Measurements from ENCODE around the gene GPX4.

DNA sequence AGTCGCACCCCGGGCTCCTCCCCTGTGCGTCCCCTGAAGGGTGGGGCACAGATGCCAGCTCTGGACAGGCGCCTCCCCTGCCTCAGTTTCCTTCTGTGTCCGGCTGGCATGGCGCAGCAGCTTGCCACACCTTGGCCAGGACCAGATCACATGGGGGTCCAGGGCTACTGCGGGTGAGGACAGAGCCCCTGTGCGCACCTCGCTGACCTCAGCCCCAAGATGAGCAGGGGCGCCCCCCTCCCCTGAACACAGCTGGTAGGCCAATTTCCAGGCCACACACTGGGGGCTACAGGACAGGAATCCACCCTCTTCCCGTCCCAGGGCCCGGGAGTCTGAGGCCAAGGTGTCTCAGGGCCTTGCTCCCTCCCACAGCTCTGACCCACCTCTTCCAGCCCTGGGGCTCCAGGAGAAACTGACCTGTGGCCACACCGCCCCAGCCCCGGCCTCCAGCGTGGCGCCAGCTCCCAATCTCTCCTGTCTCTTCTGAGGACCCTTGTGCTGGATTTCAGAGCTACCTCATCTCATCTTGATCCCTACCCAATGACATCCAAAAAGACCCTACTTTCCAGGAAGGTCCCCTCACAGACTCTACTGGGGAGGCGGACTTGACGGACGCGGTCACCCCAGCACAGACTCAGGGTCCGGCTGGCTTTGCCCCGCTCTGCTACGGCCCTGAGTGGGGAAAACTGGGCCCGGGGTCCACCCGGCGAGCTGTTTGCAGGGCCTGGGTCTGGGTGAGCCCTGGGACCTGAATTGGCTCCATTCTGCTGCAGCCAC, 42.0 kb downstream of the GPX4 start:
- TF ChIP-seq RAD21 (CRISPR knock-in tag; conservative IDR thresholded peaks at IDR 0.05 in 1 of 2, IDR thresholded peaks at IDR 0.05 in 1 of 2) (no peak), BRD4 (IDR thresholded peaks at IDR 0.05) (no peak), ESRRA (IDR thresholded peaks at IDR 0.05; ENCODE audit: borderline replicate concordance, low read depth) (no peak), POLR2G (IDR thresholded peaks at IDR 0.05; ENCODE audit: low read depth, low read length) (0 out of 2 replicates have a peak, but pooled peaks have one; percentile 22), POLR2A (conservative IDR thresholded peaks at IDR 0.05) (no peak), ZNF764 (CRISPR knock-in tag; IDR thresholded peaks at IDR 0.05; ENCODE audit: low read depth) (no peak), TAF1 (IDR thresholded peaks at IDR 0.05; ENCODE audit: control insufficient read depth, extremely low read depth, insufficient read depth, low read length, severe bottlenecking) (no peak), MXI1 (IDR thresholded peaks at IDR 0.05; ENCODE audit: low read depth, low read length) (no peak), SP1 (CRISPR knock-in tag; IDR thresholded peaks at IDR 0.05) (no peak), MYC (IDR thresholded peaks at IDR 0.05; ENCODE audit: low read depth, low read length) (no peak), MYC (CRISPR knock-in tag; IDR thresholded peaks at IDR 0.05; ENCODE audit: borderline replicate concordance, low read depth) (no peak), SRSF1 (IDR thresholded peaks at IDR 0.05; ENCODE audit: low read depth, low read length) (no peak)
- TF ChIP-seq, protein P1, sequence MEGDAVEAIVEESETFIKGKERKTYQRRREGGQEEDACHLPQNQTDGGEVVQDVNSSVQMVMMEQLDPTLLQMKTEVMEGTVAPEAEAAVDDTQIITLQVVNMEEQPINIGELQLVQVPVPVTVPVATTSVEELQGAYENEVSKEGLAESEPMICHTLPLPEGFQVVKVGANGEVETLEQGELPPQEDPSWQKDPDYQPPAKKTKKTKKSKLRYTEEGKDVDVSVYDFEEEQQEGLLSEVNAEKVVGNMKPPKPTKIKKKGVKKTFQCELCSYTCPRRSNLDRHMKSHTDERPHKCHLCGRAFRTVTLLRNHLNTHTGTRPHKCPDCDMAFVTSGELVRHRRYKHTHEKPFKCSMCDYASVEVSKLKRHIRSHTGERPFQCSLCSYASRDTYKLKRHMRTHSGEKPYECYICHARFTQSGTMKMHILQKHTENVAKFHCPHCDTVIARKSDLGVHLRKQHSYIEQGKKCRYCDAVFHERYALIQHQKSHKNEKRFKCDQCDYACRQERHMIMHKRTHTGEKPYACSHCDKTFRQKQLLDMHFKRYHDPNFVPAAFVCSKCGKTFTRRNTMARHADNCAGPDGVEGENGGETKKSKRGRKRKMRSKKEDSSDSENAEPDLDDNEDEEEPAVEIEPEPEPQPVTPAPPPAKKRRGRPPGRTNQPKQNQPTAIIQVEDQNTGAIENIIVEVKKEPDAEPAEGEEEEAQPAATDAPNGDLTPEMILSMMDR (IDR thresholded peaks at IDR 0.05 in 2 of 3, conservative IDR thresholded peaks at IDR 0.05 in 1 of 3; ENCODE audit: insufficient read depth in 2 of 3, low read depth in 1 of 3, low read length in 3 of 3): no peak
- TF ChIP-seq, protein P2, sequence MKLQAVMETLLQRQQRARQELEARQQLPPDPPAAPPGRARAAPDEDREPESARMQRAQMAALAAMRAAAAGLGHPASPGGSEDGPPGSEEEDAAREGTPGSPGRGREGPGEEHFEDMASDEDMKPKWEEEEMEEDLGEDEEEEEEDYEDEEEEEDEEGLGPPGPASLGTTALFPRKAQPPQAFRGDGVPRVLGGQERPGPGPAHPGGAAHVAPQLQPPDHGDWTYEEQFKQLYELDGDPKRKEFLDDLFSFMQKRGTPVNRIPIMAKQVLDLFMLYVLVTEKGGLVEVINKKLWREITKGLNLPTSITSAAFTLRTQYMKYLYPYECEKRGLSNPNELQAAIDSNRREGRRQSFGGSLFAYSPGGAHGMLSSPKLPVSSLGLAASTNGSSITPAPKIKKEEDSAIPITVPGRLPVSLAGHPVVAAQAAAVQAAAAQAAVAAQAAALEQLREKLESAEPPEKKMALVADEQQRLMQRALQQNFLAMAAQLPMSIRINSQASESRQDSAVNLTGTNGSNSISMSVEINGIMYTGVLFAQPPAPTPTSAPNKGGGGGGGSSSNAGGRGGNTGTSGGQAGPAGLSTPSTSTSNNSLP (IDR thresholded peaks at IDR 0.05; ENCODE audit: borderline replicate concordance, low read depth, low read length): no peak
- TF ChIP-seq, protein P3, sequence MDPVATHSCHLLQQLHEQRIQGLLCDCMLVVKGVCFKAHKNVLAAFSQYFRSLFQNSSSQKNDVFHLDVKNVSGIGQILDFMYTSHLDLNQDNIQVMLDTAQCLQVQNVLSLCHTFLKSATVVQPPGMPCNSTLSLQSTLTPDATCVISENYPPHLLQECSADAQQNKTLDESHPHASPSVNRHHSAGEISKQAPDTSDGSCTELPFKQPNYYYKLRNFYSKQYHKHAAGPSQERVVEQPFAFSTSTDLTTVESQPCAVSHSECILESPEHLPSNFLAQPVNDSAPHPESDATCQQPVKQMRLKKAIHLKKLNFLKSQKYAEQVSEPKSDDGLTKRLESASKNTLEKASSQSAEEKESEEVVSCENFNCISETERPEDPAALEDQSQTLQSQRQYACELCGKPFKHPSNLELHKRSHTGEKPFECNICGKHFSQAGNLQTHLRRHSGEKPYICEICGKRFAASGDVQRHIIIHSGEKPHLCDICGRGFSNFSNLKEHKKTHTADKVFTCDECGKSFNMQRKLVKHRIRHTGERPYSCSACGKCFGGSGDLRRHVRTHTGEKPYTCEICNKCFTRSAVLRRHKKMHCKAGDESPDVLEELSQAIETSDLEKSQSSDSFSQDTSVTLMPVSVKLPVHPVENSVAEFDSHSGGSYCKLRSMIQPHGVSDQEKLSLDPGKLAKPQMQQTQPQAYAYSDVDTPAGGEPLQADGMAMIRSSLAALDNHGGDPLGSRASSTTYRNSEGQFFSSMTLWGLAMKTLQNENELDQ (CRISPR knock-in tag; IDR thresholded peaks at IDR 0.05; ENCODE audit: borderline replicate concordance): no peak
